GM19395 (cell line): Measurements from ENCODE around the gene FIGNL1.

Experiments
- ATAC-seq: cut with Tn5 transposase; IDR thresholded peaks from one replicate; pipeline ENCODE4 v1.9.1; 2021; ENCODE audit warnings: mild to moderate bottlenecking, moderate library complexity; ENCODE audit not compliant: unreplicated experiment

The FIGNL1 gene

DNA sequence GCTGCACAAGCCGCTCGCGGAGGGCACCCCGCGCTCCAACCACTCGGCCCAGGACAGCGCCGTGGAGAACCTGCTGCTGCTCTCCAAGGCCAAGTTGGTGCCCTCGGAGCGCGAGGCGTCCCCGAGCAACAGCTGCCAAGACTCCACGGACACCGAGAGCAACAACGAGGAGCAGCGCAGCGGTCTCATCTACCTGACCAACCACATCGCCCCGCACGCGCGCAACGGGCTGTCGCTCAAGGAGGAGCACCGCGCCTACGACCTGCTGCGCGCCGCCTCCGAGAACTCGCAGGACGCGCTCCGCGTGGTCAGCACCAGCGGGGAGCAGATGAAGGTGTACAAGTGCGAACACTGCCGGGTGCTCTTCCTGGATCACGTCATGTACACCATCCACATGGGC lies 50.0 kb downstream of the FIGNL1 start:
- no peak for ATAC-seq

- ATAC-seq: no peak
These were observed 50.5 kb downstream of the FIGNL1 start for GRCh38 chr7:50399635-50400034.

GRCh38 chr7:50399206-50399605 lies 50.9 kb downstream of the FIGNL1 start:
- no peak for ATAC-seq

DNA sequence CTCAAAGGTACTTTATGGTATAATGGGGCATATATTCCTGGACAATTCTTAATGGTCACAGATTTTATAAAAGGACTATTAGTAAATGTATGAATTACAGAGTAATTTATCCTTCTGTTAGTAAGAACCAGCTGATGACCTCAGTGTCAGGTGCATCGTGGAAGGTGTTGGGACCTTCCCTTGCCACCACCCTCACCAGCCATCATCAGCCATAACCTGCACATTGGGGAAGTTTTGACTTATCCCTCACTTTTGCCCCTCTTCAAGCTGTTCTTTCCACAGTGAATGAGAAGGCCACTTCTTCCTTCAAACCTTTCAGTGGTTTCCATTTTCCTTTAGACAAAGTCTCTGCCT lies 52.2 kb downstream of the FIGNL1 start:
- ATAC-seq: no peak

GRCh38 chr7:50397320-50397970 lies 52.7 kb downstream of the FIGNL1 start:
- peak; percentile 58 for ATAC-seq

DNA sequence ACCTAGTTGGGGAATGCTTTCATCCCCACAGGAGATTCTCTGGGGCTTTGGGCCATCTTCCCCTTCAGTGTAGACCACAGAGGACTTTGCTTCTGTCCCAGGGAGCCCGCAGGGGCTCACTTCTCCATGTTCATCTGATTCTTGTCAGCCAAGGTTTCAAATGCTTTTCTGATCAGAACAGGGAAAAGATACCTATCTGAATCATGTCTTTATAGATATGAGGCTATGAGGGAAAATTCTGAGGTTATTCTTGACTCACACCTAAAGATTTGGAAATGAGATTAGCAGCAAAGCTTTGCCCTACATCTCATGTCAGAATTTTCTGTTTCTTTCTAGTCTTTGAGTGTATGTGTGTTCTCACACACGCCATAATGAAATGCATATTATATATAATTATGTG lies 53.3 kb downstream of the FIGNL1 start:
- ATAC-seq: no peak

DNA sequence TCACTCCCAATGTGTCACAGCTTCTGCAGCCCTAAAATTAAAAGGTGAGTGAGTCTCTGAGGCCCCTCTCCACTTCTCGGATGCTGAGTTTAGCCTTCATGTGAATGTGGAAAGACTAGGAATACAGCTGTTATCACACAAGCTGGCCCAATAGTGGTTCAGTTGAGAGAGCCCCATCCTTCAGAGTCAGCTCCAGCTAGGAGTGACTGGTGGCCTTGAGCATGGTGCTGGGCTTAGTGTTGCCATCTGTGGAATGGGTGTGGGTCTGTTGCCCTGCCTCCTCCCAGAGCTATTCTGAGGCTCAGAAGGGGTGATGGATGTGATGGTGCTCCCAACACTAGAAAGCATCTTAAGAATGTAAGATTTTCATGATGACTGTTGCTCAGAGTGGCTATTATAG lies 55.8 kb downstream of the FIGNL1 start:
- no peak for ATAC-seq
